Amygdala (tissue), 56 donors: ENCODE results near the gene TECR.
"Not testable (repeated sequence)": the region's sequence is repeated elsewhere in the genome, so short reads cannot be mapped to it uniquely, and the experiment has no call there.

Source experiments
- DNase-seq, 56 donors: peaks; one replicate each; lab custom pipeline; 2025; lab: John Stamatoyannopoulos, UW

Gene TECR, protein sequence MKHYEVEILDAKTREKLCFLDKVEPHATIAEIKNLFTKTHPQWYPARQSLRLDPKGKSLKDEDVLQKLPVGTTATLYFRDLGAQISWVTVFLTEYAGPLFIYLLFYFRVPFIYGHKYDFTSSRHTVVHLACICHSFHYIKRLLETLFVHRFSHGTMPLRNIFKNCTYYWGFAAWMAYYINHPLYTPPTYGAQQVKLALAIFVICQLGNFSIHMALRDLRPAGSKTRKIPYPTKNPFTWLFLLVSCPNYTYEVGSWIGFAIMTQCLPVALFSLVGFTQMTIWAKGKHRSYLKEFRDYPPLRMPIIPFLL

DNA sequence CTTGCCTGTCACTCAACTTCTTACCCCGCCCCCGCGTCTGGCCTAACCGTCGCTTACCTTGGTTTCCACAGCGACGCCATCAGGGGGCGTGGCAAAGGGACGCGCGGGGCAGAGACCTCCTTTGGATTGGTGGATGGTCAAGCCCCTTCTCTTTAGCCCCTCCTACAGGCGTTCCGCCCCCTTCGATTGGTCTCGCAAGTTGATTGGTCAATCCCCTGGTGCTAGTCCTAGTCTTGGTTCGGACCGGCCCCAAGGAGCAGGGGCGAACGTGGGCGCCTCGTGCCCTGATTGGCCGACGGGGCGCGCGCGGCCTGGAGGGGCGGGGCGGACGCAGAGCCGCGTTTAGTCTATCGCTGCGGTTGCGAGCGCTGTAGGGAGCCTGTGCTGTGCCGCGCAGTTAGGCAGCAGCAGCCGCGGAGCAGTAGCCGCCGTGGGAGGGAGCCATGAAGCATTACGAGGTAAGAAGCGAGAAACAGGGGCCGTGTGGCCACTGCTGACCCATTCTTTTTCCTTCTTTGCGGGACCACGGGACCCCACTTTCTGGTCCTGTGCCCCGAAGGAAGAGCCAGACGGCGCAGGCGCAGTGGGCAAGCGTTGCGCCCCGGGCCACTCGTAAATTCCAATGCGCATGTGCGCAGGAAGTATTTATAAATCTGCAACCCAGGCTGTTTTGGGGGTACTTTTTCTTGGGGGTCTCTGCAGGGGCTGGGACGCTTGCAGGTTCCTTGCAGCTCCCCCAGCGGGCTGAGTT, at the start of gene TECR:
Gene TECR (plus strand): TSS at position 341 of the 751 bp plus-strand sequence. CDS start 103 bp downstream, at position 444.
- peak; percentile 95 to 100 (median 100) for DNase-seq

DNA sequence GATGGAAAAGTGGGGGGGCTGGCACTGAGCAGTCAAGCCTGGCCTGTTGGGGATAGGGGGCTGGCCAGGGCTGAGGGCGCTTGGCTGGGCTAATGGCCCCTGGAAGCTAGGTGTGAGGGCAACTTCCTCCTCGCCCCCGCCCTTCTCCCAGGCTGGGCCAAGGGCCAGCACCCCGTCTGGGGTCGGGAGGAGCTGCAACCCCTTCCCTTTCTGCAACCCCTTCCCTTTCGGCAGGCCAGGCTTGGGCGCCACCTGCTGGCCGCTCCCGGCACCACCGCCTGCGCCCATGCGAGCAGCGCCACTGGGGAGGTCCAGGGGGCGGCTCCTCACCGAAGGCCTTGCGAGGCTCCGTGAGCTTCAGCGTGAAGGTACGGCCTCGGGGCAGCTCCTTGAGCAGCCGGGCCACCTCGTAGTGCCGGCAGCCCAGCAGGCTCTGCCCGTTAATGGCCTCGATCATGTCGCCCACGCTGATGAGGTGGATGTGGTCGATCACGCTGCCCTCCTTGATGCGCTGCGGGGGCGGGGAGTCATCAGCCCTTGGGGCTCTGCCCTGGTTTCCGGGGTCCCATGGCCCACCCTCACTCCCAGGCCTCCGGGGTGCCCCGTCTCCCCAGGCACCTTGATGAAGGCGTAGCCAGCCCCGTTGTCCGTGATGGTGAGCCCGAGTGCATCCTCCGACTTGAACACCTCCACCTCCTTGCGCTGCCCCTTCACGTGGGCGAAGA, 49.3 kb upstream of the TECR start:
- peak in 5 of 56 donors; percentile 12 to 46 (median 17) for DNase-seq

DNA sequence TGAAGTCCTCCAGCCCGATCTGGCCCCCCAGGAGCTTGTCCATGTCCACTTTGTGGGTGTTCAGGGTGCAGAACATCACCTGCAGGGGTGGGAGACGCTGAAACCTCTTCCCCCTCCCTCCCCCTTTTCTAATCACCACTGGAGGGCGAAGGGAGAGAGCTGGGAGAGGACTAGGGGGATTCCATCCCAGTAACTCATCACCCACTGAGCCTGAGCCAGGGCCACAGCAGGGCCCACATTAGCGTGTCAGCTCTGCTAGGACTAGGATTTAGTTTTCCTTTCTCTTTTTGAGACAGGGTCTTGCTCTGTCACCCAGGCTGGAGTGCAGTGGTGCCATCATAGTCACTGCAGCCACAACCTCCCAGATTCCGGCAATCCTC, 48.7 kb upstream of the TECR start:
- DNase-seq, result no peak

DNA sequence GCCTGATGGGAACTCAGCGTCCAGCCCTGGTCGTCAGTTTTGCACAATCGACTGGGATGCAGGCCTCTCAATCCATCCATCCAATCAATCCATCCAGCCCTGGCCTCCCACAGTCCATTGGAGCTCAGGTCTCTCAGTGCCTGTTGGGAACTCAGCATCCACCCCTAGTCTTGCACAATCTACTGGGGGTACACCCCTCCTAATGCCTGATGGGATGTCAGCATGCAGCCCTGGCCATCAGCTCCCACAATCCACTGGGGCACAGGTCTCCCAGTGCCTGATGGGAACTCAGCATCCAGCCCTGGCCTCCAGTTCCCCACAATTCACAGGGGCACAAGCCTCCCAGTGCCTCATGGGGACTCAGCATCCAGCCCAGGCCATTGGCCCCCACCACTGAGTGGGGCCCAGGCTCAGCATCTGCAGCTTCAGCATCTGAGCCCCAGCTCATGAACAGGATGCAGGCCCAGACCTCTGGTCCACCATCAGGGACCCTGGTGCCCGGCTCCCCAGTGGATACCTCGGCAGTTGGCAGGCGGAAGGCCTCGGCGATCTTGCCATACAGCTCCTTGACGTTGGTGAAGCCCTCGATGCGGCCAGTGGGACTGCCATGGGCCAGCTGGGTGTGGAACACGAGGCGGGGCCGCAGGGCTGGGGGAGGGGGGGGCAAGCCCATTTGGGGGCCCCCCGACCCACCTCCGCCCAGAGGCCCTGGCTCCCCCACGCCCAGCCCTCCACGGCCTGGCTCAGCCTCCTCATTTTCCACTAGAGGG, 47.0 kb upstream of the TECR start:
- DNase-seq, result no peak

DNA sequence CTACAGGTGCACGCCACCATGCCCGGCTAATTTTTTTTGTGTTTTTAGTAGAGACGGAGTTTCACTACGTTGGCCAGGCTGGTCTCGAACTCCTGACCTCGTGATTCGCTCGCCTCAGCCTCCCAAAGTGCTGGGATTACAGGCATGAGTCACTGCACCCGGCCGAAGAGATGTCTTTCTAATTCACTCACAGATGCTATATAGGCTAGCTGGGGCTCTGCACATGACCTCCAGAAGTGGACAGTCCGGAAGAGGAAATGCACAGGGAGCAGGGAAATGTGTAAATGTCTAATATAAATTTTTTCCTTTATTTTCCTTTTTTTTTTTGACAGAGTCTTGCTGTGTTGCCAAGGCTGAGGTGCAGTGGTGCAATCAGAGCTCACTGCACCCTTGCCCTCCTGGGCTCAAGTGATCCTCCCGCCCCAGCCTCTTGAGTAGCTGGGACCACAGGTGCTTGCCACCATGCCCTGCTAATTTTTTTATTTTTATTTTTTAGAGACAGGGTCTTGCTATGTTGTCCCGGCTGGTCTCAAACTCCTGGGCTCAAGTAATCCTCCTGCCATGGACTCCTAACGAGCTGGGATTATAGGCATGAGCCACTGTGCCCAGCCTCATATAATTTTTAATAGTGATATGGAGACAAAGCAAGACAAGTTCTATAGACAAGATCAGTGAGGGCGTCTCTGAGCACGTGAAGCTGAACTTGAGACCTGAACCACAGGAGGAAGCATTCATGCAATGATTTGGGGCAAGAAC, 41.8 kb upstream of the TECR start:
- DNase-seq, result no peak

DNA sequence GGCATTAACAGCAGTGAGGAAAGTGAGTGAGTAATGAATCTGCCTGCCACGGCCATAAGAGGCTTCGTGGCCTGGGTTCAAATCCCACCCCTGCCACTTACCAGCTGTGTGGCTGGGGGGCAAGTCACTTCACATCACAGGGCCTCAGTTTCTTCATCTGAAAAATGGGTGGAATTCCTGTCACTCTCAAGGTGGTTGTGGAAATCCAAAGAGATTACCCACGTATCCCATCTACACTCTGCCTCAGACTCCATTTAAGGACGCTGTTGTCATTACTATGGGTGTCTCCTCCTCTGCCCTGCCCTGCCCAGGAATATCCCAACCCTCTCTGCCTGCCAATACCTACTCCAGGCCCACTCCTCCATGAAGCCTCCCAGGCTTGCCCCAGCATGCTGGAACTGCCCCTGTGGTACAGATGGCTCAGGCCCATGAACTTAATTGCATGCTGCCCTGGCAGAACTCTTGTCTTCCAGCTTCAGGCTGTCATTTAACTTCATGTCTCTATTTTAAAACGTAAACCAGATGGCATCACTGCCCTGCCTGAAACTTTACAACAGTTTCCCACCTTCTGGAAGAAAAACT, 36.5 kb upstream of the TECR start:
- DNase-seq, result no peak

DNA sequence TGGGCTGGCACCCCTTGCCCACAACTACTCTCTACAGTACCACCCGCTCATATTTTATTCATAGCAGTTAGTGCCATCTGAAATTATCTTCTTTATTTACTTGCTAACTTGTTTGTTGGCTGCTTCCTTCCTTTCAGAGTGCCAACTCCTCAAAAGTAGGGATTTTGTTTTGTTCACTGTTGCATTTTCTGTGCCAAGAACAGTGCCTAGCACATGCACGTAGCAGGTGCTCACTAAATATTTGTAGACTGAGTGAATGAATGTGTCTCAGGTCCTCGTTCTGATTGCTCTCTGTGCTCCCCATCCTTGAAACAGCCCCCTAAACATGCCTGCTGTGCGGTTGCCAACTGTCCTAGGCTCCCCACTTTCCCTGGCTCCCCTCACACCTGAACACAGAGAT, 35.0 kb upstream of the TECR start:
- DNase-seq, result no peak

DNA sequence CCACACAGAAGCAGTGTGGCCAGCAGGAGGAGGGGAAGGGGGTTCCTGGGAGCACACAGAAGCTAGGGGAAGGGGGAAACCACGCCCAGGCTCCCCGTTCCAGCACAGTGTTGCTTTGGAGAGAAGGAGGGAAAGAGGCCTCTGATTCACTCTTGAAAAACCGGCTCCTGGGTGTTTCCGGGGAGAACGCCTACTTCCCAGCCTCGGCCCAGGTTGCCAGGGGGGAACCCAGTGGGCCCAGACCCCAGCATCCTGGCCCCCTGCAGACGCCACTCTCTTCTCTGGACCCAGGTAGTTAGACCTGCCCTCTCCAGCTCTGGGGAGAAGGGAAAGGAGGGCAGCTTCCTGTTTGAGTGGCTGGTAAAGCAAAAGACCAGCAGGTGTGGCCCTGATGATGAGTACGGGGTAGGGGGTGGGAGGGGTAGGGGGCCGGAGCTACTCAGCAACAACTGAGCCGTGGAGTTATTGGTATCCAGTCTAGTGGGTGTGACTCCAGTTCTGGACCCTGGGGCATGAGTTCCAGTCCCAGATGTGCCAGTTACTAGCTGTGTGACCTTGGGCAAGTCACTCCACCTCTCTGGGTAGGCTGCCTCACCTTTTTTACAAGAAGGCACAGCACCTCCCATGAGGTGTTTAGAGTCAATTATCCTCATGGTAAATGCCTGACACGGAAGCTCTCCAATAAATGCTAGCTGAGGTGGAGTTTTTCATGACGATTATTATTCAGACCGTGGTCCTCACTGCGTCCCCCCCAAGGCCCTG, 34.3 kb upstream of the TECR start:
- no peak for DNase-seq

DNA sequence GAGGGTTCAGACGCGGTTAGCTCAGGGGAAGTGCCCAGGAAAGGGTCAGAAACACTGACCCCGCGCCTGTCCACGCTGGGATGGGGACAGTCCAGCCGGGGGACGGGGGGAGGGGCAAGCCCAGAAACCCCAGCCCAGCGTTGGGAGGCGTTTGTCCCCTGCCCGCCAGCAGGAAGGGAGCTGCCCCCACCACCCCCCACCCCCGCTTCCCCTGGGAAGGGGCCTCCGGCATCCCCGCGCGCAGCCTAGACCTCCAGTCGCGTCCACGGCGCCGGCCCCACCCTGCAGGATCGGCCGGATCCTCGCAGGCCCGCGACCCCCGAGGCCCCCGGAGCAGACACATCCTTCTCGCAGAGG, 33.7 kb upstream of the TECR start:
- no peak for DNase-seq

DNA sequence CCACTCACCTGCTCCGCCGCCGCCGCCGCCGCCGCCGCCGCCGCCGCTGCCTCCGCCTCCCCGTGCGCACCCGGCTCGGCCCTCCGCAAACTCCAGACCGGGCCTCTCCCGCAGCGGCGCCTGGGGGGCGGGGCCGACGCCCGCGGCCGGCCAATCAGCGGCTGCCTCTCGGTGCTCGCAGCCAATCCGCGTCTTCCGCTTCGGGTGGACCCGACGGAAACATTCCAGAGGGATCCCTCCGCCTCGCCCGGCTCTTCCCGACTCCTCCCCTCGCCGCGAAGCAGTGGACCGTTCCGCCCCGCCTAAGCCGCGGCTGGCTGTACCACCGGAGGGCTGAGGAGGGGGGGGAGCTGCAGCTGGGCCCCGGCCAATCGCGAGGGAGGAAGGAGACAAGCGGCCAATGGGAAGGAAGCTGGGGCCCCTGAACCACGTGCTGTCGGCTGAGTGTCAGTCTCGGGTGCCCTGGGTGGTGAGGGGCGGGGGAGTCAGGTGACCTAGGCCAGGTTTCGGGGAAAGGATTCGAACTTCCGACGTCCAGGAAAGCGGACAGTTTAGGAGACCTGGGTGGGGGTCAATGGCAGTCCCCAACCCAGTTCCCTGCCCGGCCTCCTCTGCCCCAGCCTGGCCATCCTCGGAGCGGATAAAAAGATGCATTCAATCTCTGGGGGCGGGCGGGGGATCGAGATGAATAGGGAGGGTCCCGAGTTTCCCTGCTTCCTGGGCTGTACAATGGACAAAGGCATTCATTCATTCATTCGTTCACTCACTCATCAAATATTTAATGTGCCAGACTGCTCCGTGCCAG, 33.2 kb upstream of the TECR start, which contains the start of gene GIPC1:
Gene GIPC1 (minus strand): TSS at position 99 of the 805 bp plus-strand sequence. CDS start 13,151 bp downstream, outside the sequence.
- DNase-seq, result peak; percentile 73 to 100 (median 97)

DNA sequence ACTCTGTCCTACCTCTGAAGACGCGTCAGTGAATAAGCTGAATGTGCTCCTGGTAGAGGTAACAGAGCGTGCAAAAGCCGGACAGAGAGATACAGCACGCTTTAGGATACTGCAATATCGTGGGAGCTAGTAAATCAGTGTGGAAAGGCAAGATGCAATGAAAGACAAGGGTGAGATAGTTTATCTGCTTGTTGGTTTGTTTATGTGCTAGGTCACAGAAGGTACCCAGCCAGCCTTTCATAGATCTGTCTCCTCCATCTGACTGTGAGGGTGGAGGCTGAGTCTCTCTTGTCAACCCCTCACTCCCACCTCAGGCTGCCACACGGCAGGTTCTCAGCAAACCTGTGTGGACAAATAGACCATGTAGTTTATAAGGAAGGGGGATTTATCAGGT, 32.6 kb upstream of the TECR start:
- peak in 2 of 56 donors; percentile 48 to 75 for DNase-seq

DNA sequence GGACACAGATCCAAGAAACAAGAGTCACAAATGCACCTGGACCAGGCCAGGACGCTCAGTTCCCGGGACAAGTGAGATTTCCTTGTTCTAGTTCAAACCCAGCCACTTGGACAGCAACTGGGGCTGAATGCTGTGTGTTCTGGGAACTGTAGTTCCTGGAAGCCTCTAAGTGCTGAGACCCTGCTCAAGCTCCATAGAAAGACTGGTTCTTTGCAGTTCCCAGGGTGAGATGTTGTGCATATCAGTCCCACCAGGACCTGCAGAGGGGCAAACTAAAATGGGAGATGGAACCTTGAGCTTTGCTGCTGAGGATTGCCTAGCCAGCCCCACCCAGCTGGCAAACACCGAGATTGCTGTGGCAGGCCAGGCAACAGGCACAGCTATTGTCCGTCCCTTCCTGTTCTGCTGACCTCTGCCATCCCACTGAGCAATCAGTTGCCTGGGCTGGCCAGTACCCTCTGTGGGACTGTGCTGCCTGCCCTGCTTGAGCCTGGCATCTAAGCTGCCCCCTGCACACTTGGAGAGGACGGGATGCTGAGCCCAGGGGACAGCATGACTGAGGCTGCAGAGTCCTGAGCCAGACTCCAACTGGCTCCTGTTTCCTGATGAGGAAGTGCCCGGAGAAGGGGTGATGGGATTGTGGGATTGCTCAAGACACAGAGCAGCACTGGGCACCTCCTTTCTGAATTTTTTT, 32.0 kb upstream of the TECR start:
- peak in 47 of 56 donors; percentile 20 to 83 (median 51) for DNase-seq

DNA sequence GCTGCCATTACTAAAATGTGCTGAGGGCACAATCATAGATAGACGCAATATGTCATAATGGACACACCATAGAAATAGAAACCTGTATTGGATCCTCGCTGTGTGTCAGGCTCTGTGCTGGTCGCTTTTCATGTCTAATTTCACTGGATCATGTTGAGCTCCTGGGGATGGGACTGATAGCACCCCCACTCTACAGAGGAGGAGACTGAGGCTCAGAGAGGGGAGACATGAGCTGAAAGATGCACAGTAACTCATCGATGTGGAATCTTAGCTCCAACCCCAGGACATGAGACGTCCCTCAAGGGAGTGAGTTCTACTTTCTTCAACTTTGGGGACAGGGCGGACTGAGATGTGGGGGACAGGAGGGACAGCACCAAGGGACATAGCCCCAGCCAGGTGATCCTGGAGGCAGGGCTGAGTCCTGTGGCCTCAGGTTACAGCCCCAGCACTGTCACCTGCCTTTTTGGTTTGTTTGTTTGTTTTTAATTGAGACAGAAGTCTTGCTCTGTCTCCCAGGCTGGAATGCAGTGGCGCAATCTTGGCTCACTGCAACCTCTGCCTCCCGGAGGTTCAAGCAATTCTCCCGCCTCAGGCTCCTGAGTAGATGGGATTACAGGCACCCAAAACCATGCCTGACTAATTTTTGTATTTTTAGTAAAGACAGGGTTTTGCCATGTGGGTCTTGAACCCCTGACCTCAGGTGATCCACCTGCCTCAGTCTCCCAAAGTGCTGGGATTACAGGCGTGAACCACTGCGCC, 26.9 kb upstream of the TECR start:
- DNase-seq, result no peak

DNA sequence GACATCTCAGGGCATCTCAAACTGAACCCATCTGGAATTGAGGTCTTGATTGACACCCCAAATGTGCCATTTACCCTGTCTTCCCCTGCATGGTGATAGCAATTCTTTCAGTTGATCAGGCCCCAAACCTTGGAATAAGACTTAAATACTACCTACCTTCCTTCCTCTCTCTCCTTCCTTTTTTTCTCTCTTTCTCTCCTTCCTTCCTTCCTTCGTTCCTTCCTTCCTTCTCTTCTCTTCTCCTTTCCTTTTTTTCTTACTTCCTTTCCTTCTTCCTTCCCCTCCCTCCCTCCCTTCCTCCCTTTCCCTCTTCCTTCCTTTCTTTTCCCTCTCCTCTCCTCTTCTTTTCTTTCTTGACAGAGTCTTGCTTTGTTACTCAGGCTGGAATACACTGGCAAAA, 26.1 kb upstream of the TECR start:
- DNase-seq, result no peak

DNA sequence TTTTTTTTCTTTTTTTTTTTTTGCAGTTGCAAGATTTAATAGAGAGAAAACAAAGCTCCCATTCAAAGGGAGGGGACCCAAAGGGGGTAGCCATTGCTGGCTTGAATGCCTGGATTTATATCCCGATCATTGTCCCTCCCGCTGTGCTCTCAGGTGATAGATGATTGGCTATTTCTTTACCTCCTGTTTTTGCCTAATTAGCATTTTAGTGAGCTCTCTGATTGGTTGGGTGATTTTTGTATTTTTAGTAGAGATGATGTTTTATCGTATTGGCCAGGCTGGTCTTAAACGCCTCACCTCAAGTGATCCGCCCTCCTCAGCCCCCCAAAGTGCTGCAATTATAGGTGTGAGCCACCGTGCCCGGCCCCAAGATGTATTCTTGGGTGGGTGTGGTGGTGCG, 24.8 kb upstream of the TECR start:
- DNase-seq, result not testable (repeated sequence)

DNA sequence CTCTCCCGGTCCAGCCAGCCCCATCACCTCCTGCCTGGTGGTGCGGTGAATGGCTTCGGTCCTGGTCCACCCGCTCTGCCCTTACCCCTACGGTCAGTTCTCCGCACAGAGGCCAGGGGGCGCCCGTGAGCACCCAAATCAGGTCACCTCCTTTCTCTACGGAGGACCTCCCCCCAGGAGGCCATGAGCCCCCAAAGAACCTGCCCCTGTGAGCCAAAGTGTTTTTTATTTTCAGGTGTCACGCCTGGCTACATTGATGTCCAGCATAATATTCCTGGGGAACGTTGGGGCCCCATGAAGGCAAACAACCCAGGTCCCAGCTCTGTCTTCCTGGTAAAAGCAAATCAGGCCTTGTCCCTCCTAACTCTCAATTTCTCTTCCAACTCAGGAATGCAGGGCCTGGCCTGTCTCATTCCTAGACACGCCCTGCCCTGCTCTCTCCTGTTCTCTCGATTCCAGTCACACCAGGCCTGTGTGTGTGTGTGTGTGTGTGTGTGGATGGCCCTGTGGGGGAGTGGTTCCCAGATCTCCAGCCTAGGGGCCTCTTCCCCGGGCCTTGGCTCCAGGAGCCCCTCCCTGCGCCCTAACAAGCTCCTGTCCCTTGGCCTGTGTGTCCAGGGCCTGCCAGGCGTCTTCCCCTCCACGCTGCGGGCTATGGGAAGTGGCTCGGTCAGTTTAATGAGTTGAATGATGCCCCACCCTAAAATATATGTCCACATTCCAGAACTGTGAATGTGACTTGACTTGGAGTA, 23.7 kb upstream of the TECR start:
- peak in 7 of 56 donors; percentile 3 to 31 (median 12) for DNase-seq
